GM21786 (cell line): ENCODE results near the gene PLA2G10.
A peak's percentile ranks its signal among the peaks of the same experiment; 100 is the strongest.
"Not testable (repeated sequence)": the region's sequence is repeated elsewhere in the genome, so short reads cannot be mapped to it uniquely, and the experiment has no call there.

ENCODE experiments used
- ATAC-seq: cut with Tn5 transposase; IDR thresholded peaks from one replicate; pipeline ENCODE4 v1.9.1; 2021; ENCODE audit not compliant: unreplicated experiment

PLA2G10 gene

GRCh38 chr16:14694129-14694528 is at the start of gene PLA2G10:
Gene PLA2G10 (minus strand): TSS chr16:14694308. CDS start chr16:14694229, 79 bp downstream.
- not testable (repeated sequence) for ATAC-seq

DNA sequence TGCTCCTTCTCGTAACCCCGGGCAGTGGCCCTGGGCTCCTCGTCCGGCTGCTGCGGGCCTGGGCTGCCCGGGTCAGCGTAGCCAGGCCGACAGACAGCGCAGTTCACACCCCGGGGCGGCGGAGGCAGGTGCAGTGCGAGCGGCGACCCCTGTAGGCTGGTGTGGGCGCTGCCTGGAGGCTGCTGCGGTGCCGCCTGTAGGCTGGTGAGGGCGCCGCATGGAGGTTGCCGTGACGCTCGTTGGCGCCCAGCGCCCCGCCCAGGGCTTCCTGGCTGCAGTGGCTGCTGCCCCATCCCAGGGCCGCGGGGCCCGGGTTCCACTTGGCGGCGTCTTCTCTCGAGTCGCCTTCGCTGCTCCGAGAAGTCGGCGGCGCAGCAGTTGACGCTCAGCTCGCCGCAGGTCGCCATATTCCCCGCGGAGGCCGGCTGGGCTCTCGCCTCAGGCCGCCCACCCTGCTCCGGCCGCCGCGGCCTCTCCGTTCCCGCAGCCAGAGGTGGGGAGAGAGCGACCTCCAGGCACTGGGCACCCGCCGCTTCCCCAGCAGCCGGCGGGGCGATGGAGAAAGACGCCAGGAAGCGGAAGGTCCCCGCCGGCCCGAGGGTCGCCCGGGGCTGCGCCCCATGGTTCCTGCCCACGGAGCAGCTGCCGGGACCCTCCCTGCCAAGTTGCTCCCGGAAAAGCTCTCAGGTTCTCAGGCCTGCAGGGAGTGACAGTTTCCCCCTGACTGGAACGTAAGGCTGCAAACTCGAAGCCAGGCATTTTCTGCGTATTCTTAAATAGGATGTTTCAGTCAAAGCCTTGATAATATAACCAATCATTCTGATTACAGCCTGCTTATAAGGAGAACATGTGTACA is 48.4 kb upstream of the PLA2G10 start, which contains the start of gene NPIPA2:
TSS of gene NPIPA2 (plus strand) at position 261 of the 856 bp plus-strand sequence. CDS start 5,533 bp downstream, outside the sequence.
- ATAC-seq = peak; percentile 99

GRCh38 chr16:14741794-14742193 is 47.7 kb upstream of the PLA2G10 start:
- not testable (repeated sequence) for ATAC-seq

GRCh38 chr16:14740832-14741385 is 46.8 kb upstream of the PLA2G10 start:
- not testable (repeated sequence) for ATAC-seq

GRCh38 chr16:14733233-14733632 is 39.1 kb upstream of the PLA2G10 start:
- ATAC-seq = not testable (repeated sequence)

GRCh38 chr16:14703156-14704011 is 9.3 kb upstream of the PLA2G10 start, which contains the start of gene NPIPA3:
Gene NPIPA3 (plus strand): TSS chr16:14703411. CDS start chr16:14708944, 5,533 bp downstream.
- peak; percentile 99 for ATAC-seq

DNA sequence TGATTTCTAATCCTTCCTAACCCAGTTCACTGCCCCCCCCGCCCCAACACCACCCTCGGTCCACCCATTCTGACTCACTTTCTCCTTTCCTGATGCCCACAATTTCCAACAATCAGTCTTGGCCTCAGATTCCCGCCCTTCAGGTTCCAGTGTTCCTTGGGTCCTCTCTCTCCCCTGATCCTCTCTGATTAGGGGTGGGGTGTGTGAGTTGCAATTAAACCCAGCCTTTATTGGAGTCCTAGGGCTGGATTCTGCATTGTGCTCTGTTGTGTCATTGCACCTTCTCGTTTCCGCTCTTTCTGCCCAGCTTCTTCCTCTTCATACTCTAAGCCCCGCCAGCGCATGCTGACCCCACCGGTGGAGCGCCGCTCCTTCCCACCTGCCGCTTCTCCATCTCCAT is 8.6 kb upstream of the PLA2G10 start:
- ATAC-seq = not testable (repeated sequence)

DNA sequence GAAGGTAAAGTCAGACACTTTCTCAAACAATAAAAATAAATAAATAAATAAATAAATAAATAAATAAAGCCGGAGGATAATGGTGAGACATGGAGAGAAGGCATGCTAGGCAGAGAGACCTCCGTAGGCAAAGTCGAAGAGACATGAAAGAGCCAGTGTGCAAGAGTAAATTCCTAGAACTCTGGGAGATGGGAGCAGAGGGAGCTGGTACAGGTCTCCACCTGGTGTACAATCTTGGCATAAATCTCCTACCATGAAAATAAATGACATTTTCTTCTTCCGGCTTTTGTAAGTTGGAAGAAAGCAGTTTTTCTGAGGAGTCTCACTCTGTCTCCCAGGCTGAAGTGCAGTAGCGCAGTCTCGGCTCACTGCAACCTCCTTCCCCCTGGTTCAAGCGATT is 7.8 kb upstream of the PLA2G10 start:
- ATAC-seq = not testable (repeated sequence)

- ATAC-seq = not testable (repeated sequence)
Measured at GRCh38 chr16:14685870-14686793, 8.0 kb downstream of the PLA2G10 start.

DNA sequence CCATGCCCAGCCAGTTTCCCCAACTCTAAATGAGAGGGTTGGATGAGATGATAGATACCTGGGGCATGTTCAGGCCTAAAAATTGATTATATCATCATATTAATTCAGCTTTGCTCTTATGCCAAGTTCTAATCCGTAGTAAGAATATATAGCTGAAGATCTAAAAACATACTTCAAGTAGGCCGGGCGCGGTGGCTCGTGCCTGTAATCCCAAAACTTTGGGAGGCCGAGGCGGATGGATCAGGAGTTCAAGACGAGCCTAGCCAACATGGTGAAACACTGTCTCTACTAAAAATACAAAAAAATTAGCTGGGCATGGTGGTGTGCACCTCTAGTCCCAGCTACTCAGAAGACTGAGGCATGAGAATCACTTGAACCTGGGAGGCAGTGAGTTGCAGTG is 12.0 kb downstream of the PLA2G10 start:
- no peak for ATAC-seq

- no peak for ATAC-seq
Measured at GRCh38 chr16:14681115-14681514, 13.0 kb downstream of the PLA2G10 start.

- ATAC-seq = not testable (repeated sequence)
Measured at GRCh38 chr16:14680396-14680795, 13.7 kb downstream of the PLA2G10 start.

- ATAC-seq = no peak
Measured at GRCh38 chr16:14678748-14679497, 15.2 kb downstream of the PLA2G10 start.

DNA sequence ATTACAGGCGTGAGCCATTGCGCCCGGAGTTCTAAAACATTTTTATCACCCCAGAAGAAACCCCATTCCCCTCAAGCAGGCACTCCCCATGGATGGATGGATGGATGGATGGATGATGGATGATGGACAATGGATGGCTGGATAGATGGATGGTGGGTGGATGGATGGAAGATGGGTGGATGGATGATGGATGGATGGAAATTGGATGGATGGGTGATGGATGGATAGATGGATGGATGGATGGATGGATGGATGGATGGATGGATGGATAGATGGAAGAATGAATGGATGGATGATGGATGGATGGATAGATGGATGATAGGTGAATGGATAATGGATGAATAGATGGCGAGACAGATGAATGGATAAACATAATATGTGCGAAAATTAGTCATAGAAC is 16.5 kb downstream of the PLA2G10 start:
- ATAC-seq = no peak

GRCh38 chr16:14676633-14677032 is 17.5 kb downstream of the PLA2G10 start:
- ATAC-seq = no peak

DNA sequence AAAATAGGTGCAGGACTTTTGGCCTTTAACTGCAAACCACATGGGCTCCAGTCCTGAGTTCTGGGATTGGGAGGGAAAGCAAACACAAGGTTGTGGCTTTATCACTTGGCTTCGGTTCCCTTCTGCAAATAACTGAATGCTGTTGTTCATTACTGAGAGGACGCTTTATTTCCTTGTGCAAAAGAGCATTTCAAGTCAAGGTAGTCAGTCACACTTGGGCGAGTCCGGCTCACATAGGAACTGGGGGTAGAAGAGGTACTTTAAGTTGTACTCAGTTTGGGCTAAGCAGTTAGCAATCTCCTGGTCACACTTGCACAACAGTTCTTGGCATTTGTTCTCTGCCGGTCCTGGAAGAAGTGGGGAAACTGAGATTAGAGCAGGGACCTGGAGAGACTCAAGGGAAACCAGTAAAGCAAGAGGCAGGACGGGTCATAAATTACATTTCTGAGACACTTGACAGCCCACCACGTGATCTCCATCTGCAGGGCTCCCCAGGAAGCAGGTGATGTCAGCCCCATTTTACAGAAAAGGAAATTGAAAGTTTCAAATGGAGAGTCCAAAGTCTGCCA is 21.6 kb downstream of the PLA2G10 start:
- ATAC-seq = peak; percentile 76

DNA sequence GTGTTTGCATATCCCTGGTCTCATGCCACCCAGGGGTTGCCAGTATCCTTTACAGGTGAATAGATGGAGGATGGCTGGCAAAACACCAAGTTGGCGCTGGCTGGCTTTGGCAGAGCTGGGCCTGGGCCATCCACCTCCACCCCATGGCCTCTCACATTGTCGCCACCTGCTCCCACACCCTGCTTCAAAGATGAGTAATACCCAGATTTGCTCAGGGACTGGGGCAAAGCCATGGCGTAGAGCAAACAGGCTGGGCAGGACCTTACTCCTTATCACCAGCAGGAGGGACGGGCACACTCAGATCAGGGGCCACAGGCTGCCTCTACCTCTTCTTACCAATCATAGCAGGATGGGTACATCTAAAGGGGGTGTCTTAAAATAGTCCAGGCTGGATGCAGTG is 24.3 kb downstream of the PLA2G10 start:
- no peak for ATAC-seq

DNA sequence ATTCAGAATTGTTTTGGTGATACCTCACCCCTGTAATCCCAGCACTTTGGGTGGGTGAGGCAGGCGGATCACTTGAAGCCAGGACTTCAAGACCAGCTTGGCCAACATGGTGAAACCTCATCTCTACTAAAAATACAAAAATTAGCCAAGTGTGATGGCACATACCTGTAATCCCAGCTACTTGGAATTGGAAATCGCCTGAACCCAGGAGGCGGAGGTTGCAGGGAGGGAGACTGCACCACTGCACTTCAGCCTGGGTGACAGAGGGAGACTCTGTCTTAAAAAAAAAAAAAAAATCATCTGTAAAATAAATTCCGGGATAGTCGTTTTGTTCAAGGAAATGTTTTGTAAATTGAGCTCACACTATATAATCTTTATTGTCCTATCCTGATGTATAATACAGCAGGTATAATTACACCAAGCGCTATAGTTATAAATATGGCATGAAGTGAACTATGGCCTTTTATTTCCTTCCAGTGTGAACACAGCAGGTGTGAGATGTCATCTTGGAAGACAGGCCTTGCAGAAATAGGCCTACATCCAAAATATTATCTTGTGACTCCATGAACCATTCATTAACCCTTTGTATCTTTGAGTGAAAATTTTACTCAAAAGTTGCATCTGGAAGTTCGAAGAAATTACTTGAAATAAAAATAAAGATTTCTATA is 25.4 kb downstream of the PLA2G10 start:
- no peak for ATAC-seq
